GM23338 (cell line): ENCODE measurements around the gene SV2C. TPM values are rescaled to one million over a fixed set of nuclear protein-coding genes. Genes with fewer than 3 reads are reported as not detected.

Experiments
- ATAC-seq: fragments of 200-7000 bp; cut with Tn5 transposase; 3 replicates; pipeline ENCODE4 v1.9.1; 2020
- DNase-seq: peaks from one replicate; pipeline ENCODE4 v3.0.0-alpha.2; 2015; ENCODE audit warnings: low spot score
- H2AFZ ChIP-seq: fragments of 200-600 bp; sonication (generic); 2 replicates; pipeline ENCODE4 v1.8.0; 2016; ENCODE audit warnings: antibody characterized with exemption, mild to moderate bottlenecking, moderate library complexity
- H3F3A ChIP-seq: fragments of 200-600 bp; sonication (generic); replicated peaks from 2 replicates; pipeline ENCODE4 v1.8.0; 2017; ENCODE audit warnings: antibody characterized with exemption, mixed run types, low read depth
- H3K27ac ChIP-seq: fragments of 200-600 bp; sonication (generic); 2 replicates; pipeline ENCODE4 v1.6.1; 2016; ENCODE audit warnings: low read depth
- H3K27me3 ChIP-seq: fragments of 200-600 bp; sonication (generic); 2 replicates; pipeline ENCODE4 v1.8.0; 2016; ENCODE audit warnings: mild to moderate bottlenecking, mixed run types, moderate library complexity; ENCODE audit not compliant: insufficient read depth
- H3K36me3 ChIP-seq: fragments of 200-600 bp; sonication (generic); 2 replicates; pipeline ENCODE4 v1.8.0; 2016; ENCODE audit warnings: mild to moderate bottlenecking; ENCODE audit not compliant: insufficient read depth
- H3K4me1 ChIP-seq: fragments of 200-600 bp; sonication (generic); 2 replicates; pipeline ENCODE4 v1.8.0; 2016; ENCODE audit warnings: mild to moderate bottlenecking, moderate library complexity; ENCODE audit not compliant: insufficient read depth
- H3K4me2 ChIP-seq: fragments of 200-600 bp; sonication (generic); 2 replicates; pipeline ENCODE4 v1.7.1; 2017; ENCODE audit warnings: mixed run types
- H3K4me3 ChIP-seq: fragments of 200-600 bp; sonication (generic); 2 replicates; pipeline ENCODE4 v1.6.1; 2016; ENCODE audit warnings: mixed run types
- H3K79me2 ChIP-seq: fragments of 200-600 bp; sonication (generic); replicated peaks from 2 replicates; pipeline ENCODE4 v1.8.0; 2017; ENCODE audit warnings: mild to moderate bottlenecking; ENCODE audit not compliant: insufficient read depth
- H3K9me2 ChIP-seq: fragments of 200-600 bp; sonication (generic); 2 replicates; pipeline ENCODE4 v1.8.0; 2017; ENCODE audit not compliant: insufficient read depth
- H4K20me1 ChIP-seq: fragments of 200-600 bp; sonication (generic); replicated peaks from 2 replicates; pipeline ENCODE4 v1.8.0; 2017; ENCODE audit warnings: mild to moderate bottlenecking; ENCODE audit not compliant: insufficient read depth
- H3K27ac Mint-ChIP-seq: 2 replicates; pipeline ENCODE4 v1.8.0; 2020; ENCODE audit warnings: inconsistent platforms, mild to moderate bottlenecking, moderate library complexity, mixed read lengths
- H3K27me3 Mint-ChIP-seq: 3 replicates; pipeline ENCODE4 v1.8.0; 2022; ENCODE audit warnings: low read depth, mild to moderate bottlenecking, moderate library complexity, mixed read lengths, inconsistent platforms; ENCODE audit not compliant: insufficient read depth, poor library complexity
- H3K36me3 Mint-ChIP-seq: 3 replicates; pipeline ENCODE4 v1.8.0; 2021; ENCODE audit warnings: low read depth, mild to moderate bottlenecking, inconsistent platforms, moderate library complexity, mixed read lengths
- H3K4me1 Mint-ChIP-seq: 3 replicates; pipeline ENCODE4 v1.8.0; 2020; ENCODE audit warnings: mild to moderate bottlenecking, inconsistent platforms, mixed read lengths
- H3K4me3 Mint-ChIP-seq: 3 replicates; pipeline ENCODE4 v1.8.0; 2021; ENCODE audit warnings: moderate library complexity, mild to moderate bottlenecking, inconsistent platforms, mixed read lengths
- H3K9me3 Mint-ChIP-seq: 3 replicates; pipeline ENCODE4 v1.8.0; 2020; ENCODE audit warnings: moderate library complexity, mild to moderate bottlenecking, inconsistent platforms, mixed read lengths
- CREB1 ChIP-seq: fragments of 250-450 bp; sonication (Bioruptor Pico); IDR thresholded peaks from 2 replicates; pipeline ENCODE4 v1.5.0; 2020; ENCODE audit warnings: low read depth, mild to moderate bottlenecking, moderate library complexity
- CTCF ChIP-seq, 2 experiments: fragments of 200-600 bp in 1 of 2; sonication (generic) in 1 of 2; conservative IDR thresholded peaks; 2 replicates each; pipeline versions ENCODE4 v1.5.1 to v1.6.1; 2016 to 2017; ENCODE audit warnings: antibody characterized with exemption in 2 of 2, low read depth in 2 of 2, mild to moderate bottlenecking in 2 of 2, moderate library complexity in 1 of 2
- NANOG ChIP-seq: IDR thresholded peaks from 2 replicates; pipeline ENCODE4 v1.6.1; 2016; ENCODE audit warnings: antibody characterized with exemption, borderline replicate concordance
- POLR2AphosphoS5 ChIP-seq: IDR thresholded peaks from 2 replicates; pipeline ENCODE4 v1.6.1; 2016; ENCODE audit warnings: antibody characterized with exemption, low read depth
- REST ChIP-seq: IDR thresholded peaks from one replicate; pipeline ENCODE4 v1.6.1; 2018; ENCODE audit warnings: antibody characterized with exemption; ENCODE audit not compliant: unreplicated experiment
- STAT1 ChIP-seq: IDR thresholded peaks from one replicate; pipeline ENCODE4 v1.6.1; 2016; ENCODE audit warnings: antibody characterized with exemption; ENCODE audit not compliant: unreplicated experiment
- ZNF331 ChIP-seq: fragments of 250-450 bp; sonication (Bioruptor Pico); IDR thresholded peaks from 2 replicates; pipeline ENCODE4 v1.5.0; 2020; ENCODE audit warnings: low read depth, mild to moderate bottlenecking, moderate library complexity
- polyA plus RNA-seq: library from polyadenylated mRNA; unstranded; fragments of >200 nt; fragmentation: Nextera tagmentation; extraction: Ambion mirVana; gene quantifications from 2 replicates; pipeline ENCODE4 v1.2.1, GENCODE V29; 2016
- total RNA-seq: library from RNA; depleted of rRNA; stranded (reverse); fragments of >200 nt; shearing (Covaris generic); gene quantifications from 2 replicates; pipeline ENCODE4 v1.2.3, GENCODE V29; 2014

Gene SV2C
- total and polyA plus RNA-seq, 2 experiments from 2014 or later = 0.05 to 0.07 TPM

- Histone ChIP-seq H3K27ac (no peak overlapping the region), H3K4me1 (no peaks in the 10 kb centered on the region), H3K36me3 (no peaks in the 10 kb centered on the region), H3K9me2 (no peaks in the 10 kb centered on the region), H3K4me3 (no peak overlapping the region), H3K79me2 (no peaks in the 10 kb centered on the region), H4K20me1 (no peaks in the 10 kb centered on the region), H3K27me3 (no peaks in the 10 kb centered on the region), H2AFZ (no peak overlapping the region), H3K4me2 (no peak overlapping the region), H3F3A (no peaks in the 10 kb centered on the region)
- TF ChIP-seq POLR2AphosphoS5 = no peak
- TF ChIP-seq CREB1 (CRISPR knock-in tag) = no peak
- peak; percentile 87 for TF ChIP-seq REST
- Mint-ChIP-seq H3K4me1 (peaks cover 10% of the 10 kb centered on the region; the same call in 2 of the 3 replicates), H3K36me3 (no peaks in the 10 kb centered on the region), H3K27ac (no peak overlapping the region), H3K9me3 (no peaks in the 10 kb centered on the region), H3K4me3 (no peak overlapping the region), H3K27me3 (peaks cover 2% of the 10 kb centered on the region)
- DNase-seq (peak; percentile 65), ATAC-seq (peak; percentile 98)
Observed at GRCh38 chr5:76041863-76042262, 41.3 kb upstream of the SV2C start.

- Mint-ChIP-seq H3K9me3 (no peaks in the 10 kb centered on the region), H3K36me3 (no peaks in the 10 kb centered on the region), H3K4me3 (no peak overlapping the region), H3K27me3 (no peaks in the 10 kb centered on the region), H3K4me1 (no peaks in the 10 kb centered on the region), H3K27ac (no peak overlapping the region)
- H3K4me1 ChIP-seq = no peaks in the 10 kb centered on the region
- H4K20me1 ChIP-seq = no peaks in the 10 kb centered on the region
- H3K36me3 ChIP-seq = no peaks in the 10 kb centered on the region
- no peak overlapping the region for H3K4me3 ChIP-seq
- no peak overlapping the region for H3K27ac ChIP-seq
- no peaks in the 10 kb centered on the region for H3F3A ChIP-seq
- TF ChIP-seq POLR2AphosphoS5 (no peak), CTCF (conservative IDR thresholded peaks at IDR 0.05; ENCODE audit: low read depth in 2 of 2) (no peak), STAT1 (no peak), NANOG (no peak), ZNF331 (CRISPR knock-in tag) (no peak)
- no peaks in the 10 kb centered on the region for H3K27me3 ChIP-seq
- ATAC-seq (no peak), DNase-seq (no peak)
- H2AFZ ChIP-seq = no peak overlapping the region
- H3K9me2 ChIP-seq = no peaks in the 10 kb centered on the region
- no peaks in the 10 kb centered on the region for H3K79me2 ChIP-seq
- no peak overlapping the region for H3K4me2 ChIP-seq
Observed at GRCh38 chr5:76046741-76047140, 36.4 kb upstream of the SV2C start.
